Measurements from ENCODE around the gene CEP350.

GRCh38 chr1:180116964-180117763 lies 162.6 kb downstream of the CEP350 start:
- TF ChIP-seq EZH2 (IDR thresholded peaks at IDR 0.05) (no peak), POLR2AphosphoS5 (IDR thresholded peaks at IDR 0.05; ENCODE audit: borderline replicate concordance, low read depth, low read length) (no peak)
